GM19463 (cell line): Measurements from ENCODE around the gene IRF5.

Experiments
- ATAC-seq: cut with Tn5 transposase; IDR thresholded peaks from one replicate; pipeline ENCODE4 v1.9.1; 2021; ENCODE audit warnings: mild to moderate bottlenecking, moderate library complexity; ENCODE audit not compliant: unreplicated experiment

Gene IRF5

GRCh38 chr7:128919881-128920799, 17.6 kb upstream of the IRF5 start:
- no peak for ATAC-seq

- ATAC-seq: no peak
Observed at GRCh38 chr7:128920913-128921582, 16.7 kb upstream of the IRF5 start.

GRCh38 chr7:128921866-128922440, 15.8 kb upstream of the IRF5 start:
- no peak for ATAC-seq

GRCh38 chr7:128922496-128923410, 15.0 kb upstream of the IRF5 start:
- no peak for ATAC-seq

GRCh38 chr7:128923411-128923800, 14.3 kb upstream of the IRF5 start:
- ATAC-seq: no peak

- ATAC-seq: no peak
Observed at GRCh38 chr7:128924707-128925588, 12.8 kb upstream of the IRF5 start.

- ATAC-seq: no peak
Observed at GRCh38 chr7:128928159-128928813, 9.4 kb upstream of the IRF5 start.

- ATAC-seq: no peak
Observed at GRCh38 chr7:128928882-128929788, 8.6 kb upstream of the IRF5 start.

GRCh38 chr7:128931190-128931798, 6.4 kb upstream of the IRF5 start:
- no peak for ATAC-seq

GRCh38 chr7:128931965-128932861, 5.5 kb upstream of the IRF5 start:
- no peak for ATAC-seq

- no peak for ATAC-seq
Observed at GRCh38 chr7:128932862-128933179, 4.9 kb upstream of the IRF5 start.

GRCh38 chr7:128933180-128933891, 4.4 kb upstream of the IRF5 start:
- peak; percentile 35 for ATAC-seq

GRCh38 chr7:128934361-128935341, 3.1 kb upstream of the IRF5 start:
- ATAC-seq: peak; percentile 26

- ATAC-seq: no peak
Observed at GRCh38 chr7:128935342-128935730, 2.4 kb upstream of the IRF5 start.

- ATAC-seq: no peak
Observed at GRCh38 chr7:128936798-128937197, 929 bp upstream of the IRF5 start.
